NT2/D1 (cell line): ENCODE results near the gene AP3B1.

Experiments
- YY1 ChIP-seq: IDR thresholded peaks from 2 replicates; pipeline ENCODE4 v1.6.1; 2011; ENCODE audit not compliant: insufficient read length, insufficient read depth
- ZNF274 ChIP-seq: IDR thresholded peaks from 2 replicates; pipeline ENCODE4 v1.6.1; 2011; ENCODE audit warnings: mild to moderate bottlenecking, low read depth, low read length

GRCh38 chr5:78126536-78126935 is 168.0 kb downstream of the AP3B1 start:
- TF ChIP-seq YY1 (no peak), ZNF274 (no peak)
